ENCODE data around the gene OR51S1. TPM values are rescaled to one million over a fixed set of nuclear protein-coding genes. Genes with fewer than 3 reads are reported as not detected.

The OR51S1 gene
- total and polyA plus RNA-seq, 2 of the 13 experiments (the other 11 are each of a cell fraction or from before 2014, with no cell fraction given): not detected

GRCh38 chr11:4851033-4851432 lies 2.0 kb upstream of the OR51S1 start:
- no TSS peak for BruUV-seq (replicated peaks)
- Histone ChIP-seq H3K27ac (ENCODE audit: extremely low read length, insufficient read depth, low read length) (no peak overlapping the region), H3K9ac (ENCODE audit: insufficient read depth, low read depth, low read length) (no peak overlapping the region), H3K9me3 (ENCODE audit: low read length) (no peaks in the 10 kb centered on the region), H3K79me2 (ENCODE audit: insufficient read depth, low read length) (no peaks in the 10 kb centered on the region), H3K4me1 (ENCODE audit: insufficient read depth, low read length) (no peaks in the 10 kb centered on the region), H3K4me3 (replicated peaks in 1 of 3; ENCODE audit: insufficient read depth in 1 of 3, low read depth in 2 of 3, low read length in 3 of 3) (no peak overlapping the region), H3K4me2 (ENCODE audit: low read depth, low read length) (no peak overlapping the region), H4K20me1 (ENCODE audit: insufficient read depth, low read length) (no peaks in the 10 kb centered on the region), H3K27me3 (ENCODE audit: control insufficient read depth in 1 of 2, insufficient read depth in 2 of 2, low read length in 2 of 2) (no peaks in the 10 kb centered on the region), H2AFZ (ENCODE audit: low read length) (no peak overlapping the region), H3K36me3 (replicated peaks in 1 of 2; ENCODE audit: control insufficient read depth in 1 of 2, insufficient read depth in 2 of 2, low read length in 2 of 2) (no peaks in the 10 kb centered on the region)
- in situ Hi-C loops (cut with HindIII; ENCODE audit: extremely low pct_ligation_motif_present, low pct_unique_long_range_greater_than_20kb): no loop called here
- DNase-seq (ENCODE audit: low spot score) (no peak), FAIRE-seq (no peak), ATAC-seq (no peak)
- intact Hi-C loops (cut with micrococcal nuclease; ENCODE audit: unreplicated experiment): no loop called here
- ChIA-PET CTCF (ENCODE audit: low intra/inter-chr PET ratio, low total read pairs) (no interaction called here), POLR2A (no interaction called here)
- WGBS (ENCODE audit: low lambda C conversion rate): 0% methylated on average over 3 of the region's 4 CpGs
- TF ChIP-seq ONECUT2 (CRISPR knock-in tag; IDR thresholded peaks at IDR 0.05) (no peak), ZNF251 (CRISPR knock-in tag; IDR thresholded peaks at IDR 0.05) (no peak), POLR2AphosphoS5 (IDR thresholded peaks at IDR 0.05; ENCODE audit: low read depth, low read length) (no peak), ZNF709 (CRISPR knock-in tag; IDR thresholded peaks at IDR 0.05) (no peak), ZNF256 (CRISPR knock-in tag; conservative IDR thresholded peaks at IDR 0.05) (no peak), PHF20 (CRISPR knock-in tag; IDR thresholded peaks at IDR 0.05) (no peak), POGK (CRISPR knock-in tag; conservative IDR thresholded peaks at IDR 0.05) (no peak), ZNF503 (CRISPR knock-in tag; IDR thresholded peaks at IDR 0.05) (no peak), ZBTB49 (CRISPR knock-in tag; IDR thresholded peaks at IDR 0.05; ENCODE audit: borderline replicate concordance) (no peak), CBX5 (CRISPR knock-in tag; IDR thresholded peaks at IDR 0.05; ENCODE audit: borderline replicate concordance) (no peak), ZNF318 (CRISPR knock-in tag; IDR thresholded peaks at IDR 0.05) (no peak)
